ENCODE results near the gene SELENOP.

Gene SELENOP

DNA sequence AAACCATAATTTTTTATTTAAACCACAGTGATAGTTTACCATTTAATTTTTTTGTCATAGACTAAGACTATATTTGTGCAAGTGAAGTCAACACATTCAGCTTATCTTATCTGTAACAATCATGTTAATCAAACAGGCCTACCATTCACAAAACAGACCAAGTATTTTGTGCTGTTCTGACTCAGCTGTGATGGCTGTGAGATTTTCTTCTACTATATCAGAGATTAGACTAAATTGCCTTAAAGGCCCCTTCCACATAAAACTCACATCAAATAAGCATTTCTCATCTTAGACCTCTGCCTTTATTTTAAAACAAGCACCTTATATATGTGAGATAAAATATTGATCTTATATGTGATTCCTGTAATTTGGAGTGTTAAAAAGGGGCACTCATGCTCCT, 41.7 kb downstream of the SELENOP start:
- Histone ChIP-seq H3K4me1 (ENCODE audit: control insufficient read depth in 1 of 2, insufficient read depth in 1 of 2, low read depth in 1 of 2, low read length in 1 of 2) (no peaks in the 10 kb centered on the region), H3K36me3 (no peaks in the 10 kb centered on the region), H3K4me3 (ENCODE audit: low read depth in 1 of 2, low read length in 1 of 2) (no peak overlapping the region), H3K27me3 (no peaks in the 10 kb centered on the region), H3K27ac (no peak overlapping the region), H3K9me3 (no peaks in the 10 kb centered on the region)
- TF ChIP-seq, protein P1, sequence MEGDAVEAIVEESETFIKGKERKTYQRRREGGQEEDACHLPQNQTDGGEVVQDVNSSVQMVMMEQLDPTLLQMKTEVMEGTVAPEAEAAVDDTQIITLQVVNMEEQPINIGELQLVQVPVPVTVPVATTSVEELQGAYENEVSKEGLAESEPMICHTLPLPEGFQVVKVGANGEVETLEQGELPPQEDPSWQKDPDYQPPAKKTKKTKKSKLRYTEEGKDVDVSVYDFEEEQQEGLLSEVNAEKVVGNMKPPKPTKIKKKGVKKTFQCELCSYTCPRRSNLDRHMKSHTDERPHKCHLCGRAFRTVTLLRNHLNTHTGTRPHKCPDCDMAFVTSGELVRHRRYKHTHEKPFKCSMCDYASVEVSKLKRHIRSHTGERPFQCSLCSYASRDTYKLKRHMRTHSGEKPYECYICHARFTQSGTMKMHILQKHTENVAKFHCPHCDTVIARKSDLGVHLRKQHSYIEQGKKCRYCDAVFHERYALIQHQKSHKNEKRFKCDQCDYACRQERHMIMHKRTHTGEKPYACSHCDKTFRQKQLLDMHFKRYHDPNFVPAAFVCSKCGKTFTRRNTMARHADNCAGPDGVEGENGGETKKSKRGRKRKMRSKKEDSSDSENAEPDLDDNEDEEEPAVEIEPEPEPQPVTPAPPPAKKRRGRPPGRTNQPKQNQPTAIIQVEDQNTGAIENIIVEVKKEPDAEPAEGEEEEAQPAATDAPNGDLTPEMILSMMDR (IDR thresholded peaks at IDR 0.05) = no peak

DNA sequence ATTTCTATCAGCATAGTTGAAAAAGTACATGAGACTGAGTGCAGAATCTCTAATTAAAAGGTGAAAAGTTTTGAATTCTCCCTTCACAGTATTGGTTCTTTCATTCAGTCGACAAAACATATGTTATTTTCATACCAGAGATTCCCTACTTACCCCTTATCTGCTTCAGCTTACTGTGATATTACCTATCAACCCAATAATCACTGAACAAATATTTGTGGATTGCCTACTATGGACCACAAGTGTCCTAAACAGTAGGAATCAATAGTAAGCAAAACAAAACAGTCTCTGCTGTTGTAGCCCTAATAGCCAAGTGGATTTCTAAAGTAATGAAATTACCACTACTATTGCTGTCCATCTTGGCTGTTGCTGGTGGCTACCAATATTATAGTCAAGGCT, 43.6 kb downstream of the SELENOP start:
- Histone ChIP-seq H3K4me3 (ENCODE audit: low read depth in 1 of 2, low read length in 1 of 2) (no peak overlapping the region), H3K9me3 (no peaks in the 10 kb centered on the region), H3K27ac (no peak overlapping the region), H3K36me3 (no peaks in the 10 kb centered on the region), H3K27me3 (no peaks in the 10 kb centered on the region), H3K4me1 (ENCODE audit: control insufficient read depth in 1 of 2, insufficient read depth in 1 of 2, low read depth in 1 of 2, low read length in 1 of 2) (no peaks in the 10 kb centered on the region)
- TF ChIP-seq, protein P1 (IDR thresholded peaks at IDR 0.05) = no peak

DNA sequence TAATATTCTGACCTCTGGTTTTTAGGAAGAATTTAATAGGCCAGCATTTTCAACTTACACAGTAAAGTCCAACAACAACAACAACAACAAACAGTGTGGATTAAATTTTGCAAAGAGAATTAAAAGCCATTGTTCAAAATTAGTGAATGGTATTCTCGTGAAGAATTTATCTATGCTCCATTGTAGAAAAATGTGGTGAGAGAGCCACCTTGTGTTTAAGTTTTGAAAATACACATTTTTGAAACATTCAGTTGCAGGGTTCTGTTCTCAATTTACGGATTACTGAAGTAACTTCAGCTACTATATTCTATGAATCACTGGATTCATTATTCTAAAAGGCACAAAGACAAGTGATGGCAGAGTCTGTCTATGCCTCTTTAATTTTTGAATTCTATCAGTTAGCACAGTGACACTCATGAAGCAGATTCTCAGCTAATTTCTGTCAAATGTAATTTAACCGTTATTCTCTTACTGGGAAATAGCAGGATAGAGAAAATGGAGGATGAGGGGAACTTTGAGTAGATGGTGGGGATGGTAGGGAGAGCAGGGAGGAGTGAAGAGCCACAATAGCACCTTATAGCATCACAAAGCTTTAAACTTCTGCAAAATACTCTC, 44.1 kb downstream of the SELENOP start:
- TF ChIP-seq, protein P1 (IDR thresholded peaks at IDR 0.05) = no peak
- H3K9me3 ChIP-seq = no peaks in the 10 kb centered on the region
- H3K27ac ChIP-seq = no peak overlapping the region
- no peaks in the 10 kb centered on the region for H3K27me3 ChIP-seq
- no peak overlapping the region for H3K4me3 ChIP-seq (ENCODE audit: low read depth in 1 of 2, low read length in 1 of 2)
- no peaks in the 10 kb centered on the region for H3K36me3 ChIP-seq
- H3K4me1 ChIP-seq (ENCODE audit: control insufficient read depth in 1 of 2, insufficient read depth in 1 of 2, low read depth in 1 of 2, low read length in 1 of 2) = no peaks in the 10 kb centered on the region

DNA sequence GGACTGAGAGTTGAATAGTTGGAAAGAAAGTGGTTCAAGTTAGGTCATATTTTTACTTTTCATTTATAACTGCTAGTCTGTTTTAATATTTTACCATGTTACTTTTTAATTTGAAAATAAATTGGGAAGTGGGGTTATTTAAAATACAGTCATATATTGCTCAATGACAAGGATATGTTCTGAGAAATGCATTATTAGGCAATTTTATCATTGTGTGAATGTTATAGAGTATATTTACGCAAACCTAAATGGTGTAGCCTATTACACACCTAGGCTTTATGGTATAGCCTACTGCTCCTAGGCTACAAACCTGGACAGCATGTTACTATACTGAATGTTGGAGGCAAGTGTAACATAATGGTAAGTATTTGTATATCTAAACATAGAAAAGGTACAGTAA, 49.9 kb downstream of the SELENOP start:
- H3K27me3 ChIP-seq = peaks cover 11% of the 10 kb centered on the region
- peaks cover 0 to 6% of the 10 kb centered on the region in 2 experiments for H3K4me1 ChIP-seq (ENCODE audit: control insufficient read depth in 1 of 2, insufficient read depth in 1 of 2, low read depth in 1 of 2, low read length in 1 of 2)
- TF ChIP-seq, protein P1 (IDR thresholded peaks at IDR 0.05) = no peak
- no peak overlapping the region for H3K4me3 ChIP-seq (ENCODE audit: low read depth in 1 of 2, low read length in 1 of 2)
- no peaks in the 10 kb centered on the region for H3K9me3 ChIP-seq
- H3K36me3 ChIP-seq = no peaks in the 10 kb centered on the region
- H3K27ac ChIP-seq = no peak overlapping the region

DNA sequence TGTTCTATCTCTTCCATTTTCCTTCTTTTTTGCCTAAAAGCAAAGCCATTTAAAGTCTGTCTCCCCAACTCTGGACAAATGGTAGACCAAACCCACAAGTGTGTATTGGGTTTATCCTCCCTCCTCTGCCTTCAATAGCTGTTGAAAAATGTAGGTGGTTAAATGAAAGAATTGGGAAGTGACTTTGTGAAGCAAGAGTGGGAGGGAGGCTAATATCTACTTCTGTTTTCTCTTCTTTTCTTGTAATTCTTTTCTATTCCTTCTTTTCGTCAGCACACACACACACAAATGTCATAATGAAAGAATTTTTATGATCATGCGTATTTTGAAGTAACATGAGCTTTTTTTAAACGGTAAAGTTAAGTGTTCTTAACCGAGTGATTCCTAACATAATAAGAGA, 51.3 kb downstream of the SELENOP start:
- TF ChIP-seq, protein P1 (IDR thresholded peaks at IDR 0.05) = no peak
- H3K27ac ChIP-seq = no peak overlapping the region
- no peak overlapping the region for H3K4me3 ChIP-seq (ENCODE audit: low read depth in 1 of 2, low read length in 1 of 2)
- H3K36me3 ChIP-seq = no peaks in the 10 kb centered on the region
- peaks cover 0 to 6% of the 10 kb centered on the region in 2 experiments for H3K4me1 ChIP-seq (ENCODE audit: control insufficient read depth in 1 of 2, insufficient read depth in 1 of 2, low read depth in 1 of 2, low read length in 1 of 2)
- no peaks in the 10 kb centered on the region for H3K9me3 ChIP-seq
- peaks cover 16% of the 10 kb centered on the region for H3K27me3 ChIP-seq

Data from neutrophil (primary cell).